AG09309 (cell line): ENCODE measurements around the gene NUMB.
"Not testable (repeated sequence)": the region's sequence is repeated elsewhere in the genome, so short reads cannot be mapped to it uniquely, and the experiment has no call there.

ENCODE experiments used
- DNase-seq: peaks from one replicate; pipeline ENCODE4 v3.0.0-alpha.2; 2010; ENCODE audit warnings: low read depth
- H3K4me3 ChIP-seq: 2 replicates; pipeline ENCODE4 v1.5.1; 2011; ENCODE audit warnings: mild to moderate bottlenecking, low read depth, low read length, moderate library complexity; ENCODE audit not compliant: control insufficient read depth
- CTCF ChIP-seq: IDR thresholded peaks from 2 replicates; pipeline ENCODE4 v1.5.1; 2011; ENCODE audit warnings: mild to moderate bottlenecking, low read depth, low read length, inconsistent platforms; ENCODE audit not compliant: insufficient read depth, control insufficient read depth; ENCODE audit errors: missing control alignments

NUMB gene

GRCh38 chr14:73386342-73386741 is 72.0 kb downstream of the NUMB start:
- TF ChIP-seq CTCF: no peak
- DNase-seq: no peak
- no peak overlapping the region for H3K4me3 ChIP-seq

- not testable (repeated sequence) for H3K4me3 ChIP-seq, DNase-seq
Observed at GRCh38 chr14:73385021-73385420, 73.3 kb downstream of the NUMB start.

- no peak for TF ChIP-seq CTCF
- H3K4me3 ChIP-seq: no peak overlapping the region
- DNase-seq: no peak
Observed at GRCh38 chr14:73383356-73383755, 75.0 kb downstream of the NUMB start.

- DNase-seq: no peak
- no peak overlapping the region for H3K4me3 ChIP-seq
- TF ChIP-seq CTCF: no peak
Observed at GRCh38 chr14:73381380-73382013, 76.8 kb downstream of the NUMB start.

GRCh38 chr14:73376585-73376984 is 81.8 kb downstream of the NUMB start:
- TF ChIP-seq CTCF: no peak
- no peak overlapping the region for H3K4me3 ChIP-seq
- DNase-seq: no peak

GRCh38 chr14:73375861-73376260 is 82.5 kb downstream of the NUMB start:
- DNase-seq: no peak
- H3K4me3 ChIP-seq: no peak overlapping the region
- no peak for TF ChIP-seq CTCF

- no peak for DNase-seq
- no peak overlapping the region for H3K4me3 ChIP-seq
- TF ChIP-seq CTCF: no peak
Observed at GRCh38 chr14:73374218-73374617, 84.1 kb downstream of the NUMB start.
